Fibroblast of upper back skin (primary cell): Measurements from ENCODE around the gene GSE1.
"Not testable (repeated sequence)": the region's sequence is repeated elsewhere in the genome, so short reads cannot be mapped to it uniquely, and the experiment has no call there.

ENCODE experiments used
- DNase-seq: peaks from one replicate; pipeline ENCODE4 v3.0.0-alpha.2; 2013

Gene GSE1

GRCh38 chr16:85592277-85592676 lies 20.8 kb upstream of the GSE1 start:
- DNase-seq = not testable (repeated sequence)

- no peak for DNase-seq
Observed at GRCh38 chr16:85592700-85593493, 20.2 kb upstream of the GSE1 start.

- no peak for DNase-seq
Observed at GRCh38 chr16:85593494-85594221, 19.5 kb upstream of the GSE1 start.

- no peak for DNase-seq
Observed at GRCh38 chr16:85594273-85594977, 18.7 kb upstream of the GSE1 start.

GRCh38 chr16:85594978-85595661 lies 18.0 kb upstream of the GSE1 start:
- DNase-seq = no peak

- DNase-seq = no peak
Observed at GRCh38 chr16:85595812-85596502, 17.2 kb upstream of the GSE1 start.

GRCh38 chr16:85598141-85598540 lies 15.0 kb upstream of the GSE1 start:
- no peak for DNase-seq

- no peak for DNase-seq
Observed at GRCh38 chr16:85600078-85600477, 13.0 kb upstream of the GSE1 start.

- DNase-seq = no peak
Observed at GRCh38 chr16:85600530-85601271, 12.4 kb upstream of the GSE1 start.

- no peak for DNase-seq
Observed at GRCh38 chr16:85601272-85601639, 11.9 kb upstream of the GSE1 start.

GRCh38 chr16:85601730-85602401 lies 11.3 kb upstream of the GSE1 start:
- no peak for DNase-seq

GRCh38 chr16:85602402-85603202 lies 10.5 kb upstream of the GSE1 start:
- no peak for DNase-seq

- DNase-seq = no peak
Observed at GRCh38 chr16:85603203-85603755, 9.8 kb upstream of the GSE1 start.

GRCh38 chr16:85604145-85604705 lies 8.9 kb upstream of the GSE1 start:
- DNase-seq = no peak

- no peak for DNase-seq
Observed at GRCh38 chr16:85605051-85605911, 7.8 kb upstream of the GSE1 start.

GRCh38 chr16:85605912-85606841 lies 6.9 kb upstream of the GSE1 start:
- no peak for DNase-seq

- no peak for DNase-seq
Observed at GRCh38 chr16:85606904-85607303, 6.2 kb upstream of the GSE1 start.
